Psoas muscle (tissue), 8 donors: ENCODE results near the gene PP2D1. TPM values are rescaled to one million over a fixed set of nuclear protein-coding genes. Genes with fewer than 3 reads are reported as not detected.

ENCODE experiments used
- ATAC-seq, 4 donors: fragments of 200-7000 bp; cut with Tn5 transposase; one replicate each; pipeline ENCODE4 v1.9.1; 2020; ENCODE audit warnings: moderate library complexity in 3 of 4, mild to moderate bottlenecking in 2 of 4
- DNase-seq, 2 donors: peaks; one replicate each; pipeline ENCODE4 v3.0.0-alpha.2; 2020
- H3K27ac ChIP-seq: fragments of 200-600 bp; one replicate; pipeline ENCODE4 v1.8.0; 2022
- H3K27me3 ChIP-seq, 3 donors: fragments of 200-600 bp in 1 of 3; one replicate each; pipeline versions ENCODE4 v1.6.1 to v1.8.0; 2013 to 2022; ENCODE audit warnings: low read length in 2 of 3, mild to moderate bottlenecking in 2 of 3, moderate library complexity in 1 of 3; ENCODE audit not compliant: insufficient read depth in 3 of 3
- H3K36me3 ChIP-seq, 2 donors: fragments of 200-600 bp in 1 of 2; one replicate each; pipeline versions ENCODE4 v1.6.1 to v1.8.0; 2013 to 2022; ENCODE audit warnings: low read depth in 1 of 2, mild to moderate bottlenecking in 1 of 2, moderate library complexity in 1 of 2; ENCODE audit not compliant: insufficient read depth in 1 of 2
- H3K4me1 ChIP-seq: fragments of 200-600 bp; one replicate; pipeline ENCODE4 v1.8.0; 2022
- H3K4me3 ChIP-seq: fragments of 200-600 bp; one replicate; pipeline ENCODE4 v1.8.0; 2022; ENCODE audit warnings: mild to moderate bottlenecking
- H3K9me3 ChIP-seq: fragments of 200-600 bp; one replicate; pipeline ENCODE4 v1.8.0; 2022
- WGBS, 3 donors: extraction: QIAGEN DNeasy Blood & Tissue Kit; methylation state at CpG; one replicate each; pipeline versions ENCODE4 v1.1.6 to v1.1.7; 2013; 5-methylcytosine and 5-hydroxymethylcytosine counted together
- intact Hi-C, 2 donors: fragments of 100-400 bp; cut with DNase I; formaldehyde crosslinking; loops; one replicate each; pipeline versions ENCODE4 v1.11.0 to v1.14.2; 2022
- polyA plus RNA-seq, 3 donors: library from polyadenylated mRNA; stranded (reverse); fragments of 200-250 nt; gene quantifications; one replicate each; pipeline ENCODE4 v1.2.3, GENCODE V29; 2013
- total RNA-seq, 4 donors: library from RNA; stranded (reverse); fragmentation: NEBNext Ultra II Directional in 2 of 4; extraction: Animal tissue kit (Norgen Biotek cat#: 25700) in 2 of 4; gene quantifications; one replicate each; pipeline versions ENCODE4 v1.2.1 to v1.2.4, GENCODE V29; 2021 to 2023
- TF ChIP-seq, protein P1 (sequence below): fragments of 200-600 bp; IDR thresholded peaks from one replicate; pipeline ENCODE4 v1.8.0; 2022; ENCODE audit warnings: antibody characterized with exemption
- donor health status: healthy with polysubstance abuse.
- donor health status: DM: no; HTN: no; CAD: no; lungs with moderate emphysema.
- donor health status: Bipolar disorder and iron deficiency.
- donor health status: healthy.
- donor health status: DM: yes; HTN: yes; CAD: no.
- donor health status: DM: no; HTN: no; CAD: no.
- donor health status: DM: no; HTN: no; CAD: no.
- donor health status: DM: yes; HTN: yes; CAD: no.

The PP2D1 gene
- total and polyA plus RNA-seq, 7 donors: not detected

DNA sequence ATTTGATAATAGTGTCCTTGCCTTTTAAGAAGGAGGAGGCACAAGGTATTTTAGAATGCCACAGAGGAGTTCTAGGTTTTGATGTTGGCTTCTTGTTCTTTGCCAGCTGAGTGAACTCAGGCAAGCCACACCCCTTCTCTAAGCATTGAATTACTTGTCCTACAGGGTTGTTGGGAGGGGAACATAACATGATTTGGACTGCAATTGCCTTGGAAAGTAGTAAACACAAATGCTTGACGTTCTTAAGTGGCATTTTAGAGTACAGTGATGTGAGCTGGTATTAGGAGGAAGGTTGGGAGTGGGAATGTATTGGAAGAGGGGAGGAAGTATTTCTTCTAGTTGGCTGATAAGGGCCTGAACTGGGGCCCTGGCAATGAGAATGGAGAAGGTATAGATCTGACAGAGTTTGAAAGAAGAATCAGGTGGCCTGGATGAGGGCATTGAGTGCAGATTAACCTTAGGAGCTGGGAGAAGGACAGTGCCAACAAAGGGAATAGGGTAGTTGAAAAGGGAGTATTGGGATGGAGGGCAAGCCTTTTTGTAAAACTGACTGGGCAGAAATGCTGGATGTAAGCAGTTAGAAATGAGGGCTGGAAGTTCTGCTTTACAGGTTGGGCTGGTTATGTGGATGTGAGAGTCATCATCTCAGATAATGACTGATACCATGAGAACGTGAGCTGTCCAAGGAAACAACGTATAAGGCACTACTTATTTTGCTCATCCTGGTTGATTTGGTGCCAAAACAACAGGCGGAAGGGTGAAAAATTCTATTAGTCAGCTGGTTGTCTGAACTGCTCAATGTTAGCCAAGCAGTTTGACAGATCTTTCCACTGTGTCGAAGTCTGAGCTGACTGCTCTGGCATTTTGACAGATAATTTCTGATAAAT is 44.9 kb upstream of the PP2D1 start:
- TF ChIP-seq, protein P1, sequence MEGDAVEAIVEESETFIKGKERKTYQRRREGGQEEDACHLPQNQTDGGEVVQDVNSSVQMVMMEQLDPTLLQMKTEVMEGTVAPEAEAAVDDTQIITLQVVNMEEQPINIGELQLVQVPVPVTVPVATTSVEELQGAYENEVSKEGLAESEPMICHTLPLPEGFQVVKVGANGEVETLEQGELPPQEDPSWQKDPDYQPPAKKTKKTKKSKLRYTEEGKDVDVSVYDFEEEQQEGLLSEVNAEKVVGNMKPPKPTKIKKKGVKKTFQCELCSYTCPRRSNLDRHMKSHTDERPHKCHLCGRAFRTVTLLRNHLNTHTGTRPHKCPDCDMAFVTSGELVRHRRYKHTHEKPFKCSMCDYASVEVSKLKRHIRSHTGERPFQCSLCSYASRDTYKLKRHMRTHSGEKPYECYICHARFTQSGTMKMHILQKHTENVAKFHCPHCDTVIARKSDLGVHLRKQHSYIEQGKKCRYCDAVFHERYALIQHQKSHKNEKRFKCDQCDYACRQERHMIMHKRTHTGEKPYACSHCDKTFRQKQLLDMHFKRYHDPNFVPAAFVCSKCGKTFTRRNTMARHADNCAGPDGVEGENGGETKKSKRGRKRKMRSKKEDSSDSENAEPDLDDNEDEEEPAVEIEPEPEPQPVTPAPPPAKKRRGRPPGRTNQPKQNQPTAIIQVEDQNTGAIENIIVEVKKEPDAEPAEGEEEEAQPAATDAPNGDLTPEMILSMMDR: no peak
- WGBS, 3 donors: 7 to 11% (median 8%) methylated on average over 5 of the region's 5 CpGs
- Histone ChIP-seq H3K9me3 (no peaks in the 10 kb centered on the region), H3K4me3 (no peak overlapping the region), H3K36me3 (no peaks in the 10 kb centered on the region), H3K4me1 (peaks cover 55% of the 10 kb centered on the region), H3K27me3 (no peaks in the 10 kb centered on the region), H3K27ac (peak overlapping the region; percentile 84)
- DNase-seq (no peak), ATAC-seq (peak; percentile 27 to 64 (median 48))
- intact Hi-C loops: loop anchor here in 1 of 2 donors (2.0 kb wide), 1 partner anchor 16 kb away; the partner anchor contains the start of gene KAT2B

DNA sequence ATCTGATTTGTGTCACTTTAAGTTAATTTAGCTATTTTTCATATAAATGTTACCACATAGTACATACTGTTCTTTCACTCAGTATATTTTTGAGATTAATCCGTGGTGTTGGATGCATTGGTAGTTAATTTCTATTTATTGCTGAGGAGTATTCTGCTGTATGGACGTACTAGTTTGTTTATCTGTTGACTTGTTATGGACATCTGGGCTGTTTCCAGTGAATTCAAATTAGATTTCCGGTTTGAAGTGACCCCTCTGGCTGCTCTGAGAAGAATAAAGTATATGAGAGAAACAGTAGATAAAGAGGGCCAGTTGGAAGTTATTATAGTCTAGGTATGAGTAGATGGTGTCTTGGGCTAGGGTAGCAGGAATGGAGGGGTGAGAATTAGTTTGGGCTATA is 43.8 kb upstream of the PP2D1 start:
- no peaks in the 10 kb centered on the region for H3K36me3 ChIP-seq
- no peak overlapping the region for H3K4me3 ChIP-seq
- DNase-seq: no peak
- H3K27ac ChIP-seq: peak overlapping the region; percentile 84
- intact Hi-C loops: loop anchor here in 1 of 2 donors (2.0 kb wide), 1 partner anchor 15 kb away; the partner anchor contains the start of gene KAT2B
- no peak for ATAC-seq
- peaks cover 48% of the 10 kb centered on the region for H3K4me1 ChIP-seq
- H3K27me3 ChIP-seq: no peaks in the 10 kb centered on the region
- TF ChIP-seq, protein P1: no peak
- no peaks in the 10 kb centered on the region for H3K9me3 ChIP-seq
- WGBS, 3 donors: 24 to 54% (median 38%) methylated on average over 3 of the region's 3 CpGs

DNA sequence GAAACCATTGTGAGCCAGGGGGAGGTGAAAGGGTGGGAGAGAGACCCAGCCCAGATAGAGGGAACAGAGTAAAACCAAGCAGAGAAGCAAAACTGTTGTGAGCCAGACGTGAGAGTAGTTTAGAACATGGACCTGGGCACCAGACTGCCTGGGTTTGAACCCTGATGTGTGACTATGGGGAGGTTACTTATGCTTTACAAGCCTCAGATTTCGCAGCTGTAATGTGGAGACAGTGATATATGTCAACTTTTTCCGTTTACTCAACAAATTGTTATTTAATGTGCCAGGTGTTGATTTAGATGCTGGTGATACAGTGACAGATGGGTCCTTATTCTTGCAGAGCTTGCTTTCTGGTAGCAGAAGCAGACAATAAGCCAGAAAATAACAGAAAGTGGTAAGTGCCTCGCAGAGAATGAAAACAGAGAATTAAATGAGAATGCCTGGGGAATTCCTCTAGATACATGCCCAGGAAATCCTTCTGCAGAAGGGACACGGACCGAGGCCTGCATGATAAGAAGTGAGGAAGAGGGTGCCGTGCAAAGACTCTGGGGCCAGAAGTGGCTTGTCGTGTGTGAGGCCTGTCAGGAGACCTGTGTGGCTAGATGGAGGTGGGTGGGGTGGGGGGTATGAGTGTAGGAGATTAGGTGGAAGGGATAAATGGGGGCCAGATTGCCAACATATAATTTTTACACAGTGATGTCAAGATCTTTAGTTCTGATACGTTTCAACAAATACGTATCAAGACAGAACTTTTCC is 43.1 kb upstream of the PP2D1 start:
- Histone ChIP-seq H3K27ac (peak overlapping the region; percentile 84), H3K4me1 (peaks cover 46% of the 10 kb centered on the region), H3K36me3 (no peaks in the 10 kb centered on the region), H3K27me3 (no peaks in the 10 kb centered on the region), H3K4me3 (no peak overlapping the region), H3K9me3 (no peaks in the 10 kb centered on the region)
- WGBS, 3 donors: 31 to 42% (median 33%) methylated on average over 10 of the region's 10 CpGs
- ATAC-seq (peak in 3 of 4 donors; percentile 12 to 18 (median 13)), DNase-seq (no peak)
- intact Hi-C loops: no loop called here
- TF ChIP-seq, protein P1: no peak

DNA sequence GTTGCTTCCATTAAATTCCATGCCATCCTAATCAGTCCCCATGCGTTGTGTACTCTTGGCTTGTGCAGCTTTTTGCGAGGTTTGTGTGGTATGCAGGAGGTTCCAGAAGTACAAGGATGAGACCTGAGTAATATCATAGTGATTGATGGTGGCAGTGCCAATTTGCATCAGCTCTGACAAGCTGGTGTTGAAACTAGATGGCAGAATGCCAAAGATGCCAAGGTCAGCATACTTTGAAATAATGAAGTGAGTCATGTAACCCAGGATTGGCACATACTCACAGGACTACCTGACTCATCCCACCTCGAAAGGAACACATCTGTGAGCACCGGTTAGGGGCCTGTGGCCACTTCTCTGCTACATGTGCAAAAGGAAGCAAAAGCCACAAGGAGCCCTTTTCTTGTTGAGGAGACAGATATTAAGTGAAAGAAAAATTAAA is 42.5 kb upstream of the PP2D1 start:
- H3K9me3 ChIP-seq: no peaks in the 10 kb centered on the region
- peaks cover 46% of the 10 kb centered on the region for H3K4me1 ChIP-seq
- WGBS, 3 donors: 16 to 26% (median 17%) methylated on average over 4 of the region's 4 CpGs
- H3K27me3 ChIP-seq: no peaks in the 10 kb centered on the region
- H3K36me3 ChIP-seq: no peaks in the 10 kb centered on the region
- H3K27ac ChIP-seq: peak overlapping the region; percentile 84
- intact Hi-C loops: no loop called here
- no peak overlapping the region for H3K4me3 ChIP-seq
- ATAC-seq (peak; percentile 94 to 97 (median 95)), DNase-seq (peak; percentile 41 to 64)
- TF ChIP-seq, protein P1: no peak
